HEK293 (cell line): ENCODE results near the gene ANKFN1.

Experiments
- CTCF ChIA-PET: fragments of 350-600 bp; formaldehyde crosslinking; extraction: SDS; loops from one replicate; lab custom pipeline; 2021; ENCODE audit warnings: antibody characterized with exemption; lab: Yijun Ruan, JAX
- POLR2A ChIA-PET: fragments of 300-600 bp; formaldehyde crosslinking; extraction: SDS; loops from one replicate; lab custom pipeline; 2020; ENCODE audit warnings: antibody characterized with exemption, inconsistent platforms; lab: Yijun Ruan, JAX
- H3K27ac ChIP-seq: fragments of 200-500 bp; sonication (Bioruptor generic); 2 replicates; pipeline ENCODE4 v1.5.1; 2014; ENCODE audit warnings: low read depth, low read length, control low read depth, inconsistent platforms; ENCODE audit errors: extremely low read depth
- H3K36me3 ChIP-seq, 2 experiments: fragments of 200-500 bp in 1 of 2; sonication (Bioruptor generic) in 1 of 2; 1 replicate in 1 of 2; 2 replicates in 1 of 2; pipeline ENCODE4 v1.5.1; 2014 to 2017; ENCODE audit warnings: inconsistent platforms in 2 of 2, low read length in 2 of 2; ENCODE audit not compliant: control insufficient read depth in 2 of 2, insufficient read depth in 1 of 2
- H3K4me1 ChIP-seq: fragments of 200-500 bp; sonication (Bioruptor generic); 2 replicates; pipeline ENCODE4 v1.5.1; 2014; ENCODE audit warnings: mild to moderate bottlenecking, low read length, inconsistent platforms; ENCODE audit not compliant: control insufficient read depth, insufficient read depth
- H3K4me3 ChIP-seq: 2 replicates; pipeline ENCODE4 v1.5.1; 2011; ENCODE audit warnings: low read depth, mild to moderate bottlenecking, control low read depth, low read length, moderate library complexity
- H3K9me3 ChIP-seq: fragments of 200-500 bp; sonication (Bioruptor generic); 2 replicates; pipeline ENCODE4 v1.5.1; 2014; ENCODE audit warnings: low read depth, low read length, inconsistent platforms; ENCODE audit not compliant: control insufficient read depth, insufficient read depth
- GLIS1 ChIP-seq: fragments of 450-650 bp; formaldehyde crosslinking; IDR thresholded peaks from 2 replicates; pipeline ENCODE4 v1.5.1; 2016; ENCODE audit warnings: missing biosample characterization, missing genetic modification characterization
- PRDM1 ChIP-seq: fragments of 450-650 bp; formaldehyde crosslinking; IDR thresholded peaks from 2 replicates; pipeline ENCODE4; 2016; ENCODE audit warnings: missing biosample characterization, missing genetic modification characterization
- PRDM10 ChIP-seq: fragments of 450-650 bp; formaldehyde crosslinking; IDR thresholded peaks from 2 replicates; pipeline ENCODE4 v1.5.1; 2016; ENCODE audit warnings: missing biosample characterization, missing genetic modification characterization
- REPIN1 ChIP-seq: fragments of 450-650 bp; formaldehyde crosslinking; IDR thresholded peaks from 2 replicates; pipeline ENCODE4 v1.5.1; 2017; ENCODE audit warnings: missing biosample characterization, missing genetic modification characterization, low read depth
- ZBTB49 ChIP-seq: fragments of 450-650 bp; formaldehyde crosslinking; IDR thresholded peaks from 2 replicates; pipeline ENCODE4 v1.5.1; 2016; ENCODE audit warnings: missing biosample characterization, missing genetic modification characterization, low read depth
- ZFP41 ChIP-seq: fragments of 450-650 bp; formaldehyde crosslinking; IDR thresholded peaks from 2 replicates; pipeline ENCODE4 v1.5.1; 2016; ENCODE audit warnings: missing biosample characterization, missing genetic modification characterization, borderline replicate concordance
- ZFP69B ChIP-seq: fragments of 450-650 bp; formaldehyde crosslinking; IDR thresholded peaks from 2 replicates; pipeline ENCODE4 v1.5.1; 2016; ENCODE audit warnings: missing biosample characterization, missing genetic modification characterization
- ZNF132 ChIP-seq: fragments of 450-650 bp; formaldehyde crosslinking; IDR thresholded peaks from 2 replicates; pipeline ENCODE4 v1.5.1; 2017; ENCODE audit warnings: missing biosample characterization, missing genetic modification characterization, borderline replicate concordance
- ZNF350 ChIP-seq: fragments of 450-650 bp; formaldehyde crosslinking; IDR thresholded peaks from 2 replicates; pipeline ENCODE4 v1.5.0; 2017; ENCODE audit warnings: missing biosample characterization, mild to moderate bottlenecking, missing genetic modification characterization
- ZNF366 ChIP-seq: fragments of 450-650 bp; formaldehyde crosslinking; conservative IDR thresholded peaks from 2 replicates; pipeline ENCODE4 v1.5.1; 2016; ENCODE audit warnings: missing biosample characterization, missing genetic modification characterization
- ZNF404 ChIP-seq: fragments of 450-650 bp; formaldehyde crosslinking; IDR thresholded peaks from 2 replicates; pipeline ENCODE4 v1.5.1; 2017; ENCODE audit warnings: missing biosample characterization, missing genetic modification characterization
- ZNF416 ChIP-seq: fragments of 450-650 bp; formaldehyde crosslinking; IDR thresholded peaks from 2 replicates; pipeline ENCODE4 v1.5.1; 2016; ENCODE audit warnings: missing biosample characterization, missing genetic modification characterization
- ZNF488 ChIP-seq: fragments of 450-650 bp; formaldehyde crosslinking; IDR thresholded peaks from 2 replicates; pipeline ENCODE4 v1.5.1; 2016; ENCODE audit warnings: missing biosample characterization, missing genetic modification characterization
- ZNF510 ChIP-seq: fragments of 450-650 bp; formaldehyde crosslinking; IDR thresholded peaks from 2 replicates; pipeline ENCODE4 v1.5.1; 2018; ENCODE audit warnings: mild to moderate bottlenecking, missing genetic modification characterization, missing biosample characterization; ENCODE audit not compliant: insufficient replicate concordance
- ZNF529 ChIP-seq: fragments of 450-650 bp; formaldehyde crosslinking; IDR thresholded peaks from 2 replicates; pipeline ENCODE4 v1.5.1; 2017; ENCODE audit warnings: missing genetic modification characterization, missing biosample characterization; ENCODE audit not compliant: insufficient replicate concordance
- ZNF580 ChIP-seq: fragments of 450-650 bp; formaldehyde crosslinking; IDR thresholded peaks from 2 replicates; pipeline ENCODE4 v1.5.1; 2016; ENCODE audit warnings: missing biosample characterization, missing genetic modification characterization
- ZNF585B ChIP-seq: fragments of 450-650 bp; formaldehyde crosslinking; IDR thresholded peaks from 2 replicates; pipeline ENCODE4 v1.5.1; 2016; ENCODE audit warnings: missing biosample characterization, missing genetic modification characterization
- ZNF658 ChIP-seq: fragments of 450-650 bp; formaldehyde crosslinking; IDR thresholded peaks from 2 replicates; pipeline ENCODE4; 2016; ENCODE audit warnings: missing biosample characterization, missing genetic modification characterization
- ZNF701 ChIP-seq: fragments of 450-650 bp; formaldehyde crosslinking; IDR thresholded peaks from 2 replicates; pipeline ENCODE4 v1.5.1; 2016; ENCODE audit warnings: missing biosample characterization, missing genetic modification characterization
- ZNF830 ChIP-seq: fragments of 450-650 bp; IDR thresholded peaks from 2 replicates; pipeline ENCODE4 v1.5.0; 2018; ENCODE audit warnings: missing biosample characterization, missing genetic modification characterization, low read depth, mild to moderate bottlenecking, moderate library complexity
- ZNF837 ChIP-seq: fragments of 450-650 bp; formaldehyde crosslinking; IDR thresholded peaks from 2 replicates; pipeline ENCODE4 v1.5.1; 2016; ENCODE audit warnings: missing biosample characterization, missing genetic modification characterization
- ZSCAN4 ChIP-seq: fragments of 450-650 bp; formaldehyde crosslinking; IDR thresholded peaks from 2 replicates; pipeline ENCODE4 v1.5.1; 2017; ENCODE audit warnings: missing biosample characterization, missing genetic modification characterization

The ANKFN1 gene

GRCh38 chr17:56109836-56110235, 43.4 kb upstream of the ANKFN1 start (continued):
- TF ChIP-seq PRDM10 (tag by site-specific recombination) = no peak
- no peak for TF ChIP-seq ZNF658 (tag by site-specific recombination)
- no peak for TF ChIP-seq ZNF837 (tag by site-specific recombination)
- TF ChIP-seq ZSCAN4 (tag by site-specific recombination) = no peak
- TF ChIP-seq ZNF580 (tag by site-specific recombination) = no peak
- no peak for TF ChIP-seq ZNF701 (tag by site-specific recombination)
- TF ChIP-seq GLIS1 (tag by site-specific recombination) = no peak
- no peak for TF ChIP-seq ZNF416 (tag by site-specific recombination)
- no peak for TF ChIP-seq ZNF830 (tag by site-specific recombination)
- TF ChIP-seq ZNF366 (tag by site-specific recombination) = no peak
- TF ChIP-seq ZNF510 (tag by site-specific recombination) = no peak
- TF ChIP-seq ZFP41 (tag by site-specific recombination) = no peak

GRCh38 chr17:56110463-56111135, 42.7 kb upstream of the ANKFN1 start:
- TF ChIP-seq ZFP69B (no peak), ZNF488 (no peak), ZNF404 (no peak), ZNF350 (tag by site-specific recombination) (no peak), ZNF585B (tag by site-specific recombination) (no peak), REPIN1 (no peak), ZNF132 (tag by site-specific recombination) (no peak), PRDM1 (tag by site-specific recombination) (no peak), ZBTB49 (tag by site-specific recombination) (no peak), ZNF529 (tag by site-specific recombination) (no peak)
- TF ChIP-seq, all 188 proteins: peak for 0
- CTCF ChIA-PET = interaction anchor here (1.0 kb wide), 1 partner anchor 16 kb away, joined by 3 read pairs; no protein-coding TSS in a partner anchor
- no peak overlapping the region for H3K4me3 ChIP-seq
- H3K9me3 ChIP-seq = no peaks in the 10 kb centered on the region
- POLR2A ChIA-PET = no interaction called here
- no peaks in the 10 kb centered on the region for H3K36me3 ChIP-seq
- 0 out of 2 replicates have a peak, but pooled peaks cover 2% of the 10 kb centered on the region for H3K4me1 ChIP-seq
- H3K27ac ChIP-seq = no peak overlapping the region
